NOMO-1 treated with dmso at 0.1 percent for 144 hours (cell line): ENCODE data around the gene MYH7.
"Not testable (repeated sequence)": the region's sequence is repeated elsewhere in the genome, so short reads cannot be mapped to it uniquely, and the experiment has no call there.

ENCODE experiments used
- DNase-seq: peaks from one replicate; lab custom pipeline; 2025; ENCODE audit not compliant: unreplicated experiment; lab: John Stamatoyannopoulos, UW

MYH7 gene

GRCh38 chr14:23387916-23388882, 47.3 kb downstream of the MYH7 start:
- no peak for DNase-seq

- DNase-seq, result no peak
Observed at GRCh38 chr14:23386999-23387398, 48.5 kb downstream of the MYH7 start.

- DNase-seq, result not testable (repeated sequence)
Observed at GRCh38 chr14:23386266-23386657, 49.2 kb downstream of the MYH7 start.

- DNase-seq, result no peak
Observed at GRCh38 chr14:23385642-23386265, 49.7 kb downstream of the MYH7 start.

- DNase-seq, result no peak
Observed at GRCh38 chr14:23385244-23385641, 50.2 kb downstream of the MYH7 start.

GRCh38 chr14:23384364-23385080, 50.9 kb downstream of the MYH7 start:
- no peak for DNase-seq

- no peak for DNase-seq
Observed at GRCh38 chr14:23382731-23383440, 52.6 kb downstream of the MYH7 start.

GRCh38 chr14:23382276-23382675, 53.2 kb downstream of the MYH7 start:
- DNase-seq, result no peak

- DNase-seq, result no peak
Observed at GRCh38 chr14:23381871-23382270, 53.6 kb downstream of the MYH7 start.

- no peak for DNase-seq
Observed at GRCh38 chr14:23380976-23381375, 54.5 kb downstream of the MYH7 start.

- no peak for DNase-seq
Observed at GRCh38 chr14:23380197-23380914, 55.1 kb downstream of the MYH7 start.

- DNase-seq, result no peak
Observed at GRCh38 chr14:23379366-23380196, 55.9 kb downstream of the MYH7 start.

- no peak for DNase-seq
Observed at GRCh38 chr14:23378612-23379220, 56.7 kb downstream of the MYH7 start.

GRCh38 chr14:23377573-23378563, 57.6 kb downstream of the MYH7 start:
- DNase-seq, result no peak

- DNase-seq, result no peak
Observed at GRCh38 chr14:23377198-23377550, 58.3 kb downstream of the MYH7 start.

GRCh38 chr14:23376482-23377197, 58.8 kb downstream of the MYH7 start, which contains the start of gene CMTM5:
Gene CMTM5 (plus strand): TSS chr14:23377046. CDS start chr14:23377252, 206 bp downstream.
- no peak for DNase-seq
